BE2C (cell line): ENCODE data around the gene HPGD.
A peak's percentile ranks its signal among the peaks of the same experiment; 100 is the strongest.

Source experiments
- DNase-seq: peaks from one replicate; pipeline ENCODE4 v3.0.0-alpha.2; 2020
- H3K27me3 ChIP-seq: fragments of 250-450 bp; sonication (Bioruptor Pico); 2 replicates; pipeline ENCODE4 v1.5.1; 2020; ENCODE audit warnings: mild to moderate bottlenecking
- H3K36me3 ChIP-seq: fragments of 250-450 bp; sonication (Bioruptor Pico); 2 replicates; pipeline ENCODE4 v1.5.1; 2020; ENCODE audit warnings: mild to moderate bottlenecking
- H3K4me1 ChIP-seq: fragments of 250-450 bp; sonication (Bioruptor Pico); 2 replicates; pipeline ENCODE4 v1.5.1; 2020
- H3K4me3 ChIP-seq: 2 replicates; pipeline ENCODE4 v1.5.1; 2011; ENCODE audit warnings: low read depth, low read length
- H3K9me3 ChIP-seq: fragments of 250-450 bp; sonication (Bioruptor Pico); 2 replicates; pipeline ENCODE4 v1.5.1; 2020
- CTCF ChIP-seq: IDR thresholded peaks from 2 replicates; pipeline ENCODE4 v1.5.1; 2012; ENCODE audit warnings: mild to moderate bottlenecking, low read depth, low read length

The HPGD gene

GRCh38 chr4:174479140-174479539, 43.1 kb downstream of the HPGD start:
- Histone ChIP-seq H3K27me3 (no peaks in the 10 kb centered on the region), H3K9me3 (no peaks in the 10 kb centered on the region), H3K36me3 (no peaks in the 10 kb centered on the region), H3K4me3 (no peak overlapping the region), H3K4me1 (no peaks in the 10 kb centered on the region; the same call in 1 of the 2 replicates)
- DNase-seq = no peak
- TF ChIP-seq CTCF = no peak

- H3K4me3 ChIP-seq = no peak overlapping the region
- H3K27me3 ChIP-seq = peaks cover 3% of the 10 kb centered on the region; the same call in 1 of the 2 replicates
- no peaks in the 10 kb centered on the region for H3K9me3 ChIP-seq
- TF ChIP-seq CTCF = no peak
- H3K36me3 ChIP-seq = no peaks in the 10 kb centered on the region
- no peak for DNase-seq
- no peaks in the 10 kb centered on the region; the same call in 1 of the 2 replicates for H3K4me1 ChIP-seq
Measured at GRCh38 chr4:174475528-174475927, 46.8 kb downstream of the HPGD start.

- H3K36me3 ChIP-seq = no peaks in the 10 kb centered on the region
- H3K9me3 ChIP-seq = no peaks in the 10 kb centered on the region
- DNase-seq = peak; percentile 33
- no peak overlapping the region for H3K4me3 ChIP-seq
- TF ChIP-seq CTCF = peak; percentile 2; the same call in 1 of the 2 replicates
- H3K4me1 ChIP-seq = no peaks in the 10 kb centered on the region; the same call in 1 of the 2 replicates
- peaks cover 3% of the 10 kb centered on the region; the same call in 1 of the 2 replicates for H3K27me3 ChIP-seq
Measured at GRCh38 chr4:174474457-174475075, 47.7 kb downstream of the HPGD start.

- no peak overlapping the region for H3K4me3 ChIP-seq
- no peak for TF ChIP-seq CTCF
- H3K4me1 ChIP-seq = no peaks in the 10 kb centered on the region
- DNase-seq = no peak
- H3K36me3 ChIP-seq = no peaks in the 10 kb centered on the region
- peaks cover 2% of the 10 kb centered on the region; the same call in 1 of the 2 replicates for H3K27me3 ChIP-seq
- H3K9me3 ChIP-seq = no peaks in the 10 kb centered on the region
Measured at GRCh38 chr4:174467107-174467506, 55.2 kb downstream of the HPGD start.

GRCh38 chr4:174464949-174465348, 57.3 kb downstream of the HPGD start:
- no peak for DNase-seq
- H3K4me3 ChIP-seq = no peak overlapping the region
- H3K4me1 ChIP-seq = peaks cover 4% of the 10 kb centered on the region
- no peak for TF ChIP-seq CTCF
- H3K27me3 ChIP-seq = peaks cover 2% of the 10 kb centered on the region; the same call in 1 of the 2 replicates
- no peaks in the 10 kb centered on the region for H3K36me3 ChIP-seq
- H3K9me3 ChIP-seq = no peaks in the 10 kb centered on the region

- no peaks in the 10 kb centered on the region for H3K36me3 ChIP-seq
- H3K4me3 ChIP-seq = no peak overlapping the region
- DNase-seq = no peak
- no peaks in the 10 kb centered on the region for H3K9me3 ChIP-seq
- H3K4me1 ChIP-seq = peaks cover 4% of the 10 kb centered on the region
- TF ChIP-seq CTCF = no peak
- no peaks in the 10 kb centered on the region; the same call in none of the 2 replicates for H3K27me3 ChIP-seq
Measured at GRCh38 chr4:174461466-174462106, 60.7 kb downstream of the HPGD start.
